ENCODE measurements around the gene POLR1A.

POLR1A gene

DNA sequence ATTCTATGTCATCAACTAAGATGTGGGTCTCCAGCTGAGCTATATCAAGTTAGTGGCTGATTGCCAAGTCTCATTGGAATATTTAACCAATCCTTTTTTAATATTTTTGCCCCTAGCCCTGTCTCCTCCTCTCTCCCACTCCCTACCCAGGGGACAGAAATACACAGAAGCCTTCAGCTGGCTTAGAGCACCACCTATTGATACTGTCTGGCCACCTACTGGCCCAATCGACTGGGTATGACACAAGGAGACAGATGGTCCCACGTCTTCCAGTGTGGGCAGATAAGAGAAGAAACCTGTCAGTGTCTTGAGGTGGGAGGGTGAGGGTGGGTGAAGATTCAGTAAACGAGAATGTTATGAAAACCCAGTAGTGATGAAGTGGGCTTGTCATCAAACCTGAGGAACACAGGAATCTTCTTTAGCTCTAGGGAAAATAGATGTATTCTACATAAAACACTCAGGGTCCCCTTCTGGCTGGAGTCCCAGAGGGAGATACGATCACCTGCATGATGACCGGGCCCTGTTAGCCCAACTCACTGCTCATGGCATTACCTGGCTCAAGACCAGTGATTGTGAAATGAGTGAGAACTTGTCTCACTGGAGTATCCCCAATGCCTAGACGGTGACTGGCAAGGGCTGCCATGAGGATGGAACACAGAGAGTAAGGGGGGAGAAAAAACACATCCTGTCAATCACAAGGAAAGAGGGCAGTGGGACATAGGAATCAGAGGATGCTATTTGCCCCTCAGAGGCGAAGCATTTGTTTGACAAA lies 26.7 kb downstream of the POLR1A start:
- TF ChIP-seq, protein P1, sequence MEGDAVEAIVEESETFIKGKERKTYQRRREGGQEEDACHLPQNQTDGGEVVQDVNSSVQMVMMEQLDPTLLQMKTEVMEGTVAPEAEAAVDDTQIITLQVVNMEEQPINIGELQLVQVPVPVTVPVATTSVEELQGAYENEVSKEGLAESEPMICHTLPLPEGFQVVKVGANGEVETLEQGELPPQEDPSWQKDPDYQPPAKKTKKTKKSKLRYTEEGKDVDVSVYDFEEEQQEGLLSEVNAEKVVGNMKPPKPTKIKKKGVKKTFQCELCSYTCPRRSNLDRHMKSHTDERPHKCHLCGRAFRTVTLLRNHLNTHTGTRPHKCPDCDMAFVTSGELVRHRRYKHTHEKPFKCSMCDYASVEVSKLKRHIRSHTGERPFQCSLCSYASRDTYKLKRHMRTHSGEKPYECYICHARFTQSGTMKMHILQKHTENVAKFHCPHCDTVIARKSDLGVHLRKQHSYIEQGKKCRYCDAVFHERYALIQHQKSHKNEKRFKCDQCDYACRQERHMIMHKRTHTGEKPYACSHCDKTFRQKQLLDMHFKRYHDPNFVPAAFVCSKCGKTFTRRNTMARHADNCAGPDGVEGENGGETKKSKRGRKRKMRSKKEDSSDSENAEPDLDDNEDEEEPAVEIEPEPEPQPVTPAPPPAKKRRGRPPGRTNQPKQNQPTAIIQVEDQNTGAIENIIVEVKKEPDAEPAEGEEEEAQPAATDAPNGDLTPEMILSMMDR (IDR thresholded peaks at IDR 0.05; ENCODE audit: low read depth, low read length), result peak; percentile 77
- no peak for DNase-seq (ENCODE audit: extremely low read depth, low read depth)

DNA sequence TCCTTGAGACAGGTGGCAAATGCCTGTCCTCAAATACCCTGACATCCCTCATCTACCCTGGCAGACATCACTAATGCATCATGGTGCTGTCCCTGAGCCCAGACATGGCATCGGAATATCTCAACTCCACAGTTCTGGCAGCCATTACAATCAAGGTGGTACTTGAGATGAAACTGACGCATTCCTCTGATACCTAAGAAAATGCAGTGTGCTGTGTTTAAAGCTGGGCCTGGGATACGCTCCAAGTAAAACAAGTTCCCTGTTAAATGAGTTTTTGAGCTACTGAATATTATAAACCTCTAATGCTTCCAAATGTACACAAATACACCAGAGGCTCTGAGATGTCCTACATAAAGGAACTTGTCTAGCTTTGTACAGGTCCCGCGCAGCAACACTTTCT lies 29.8 kb downstream of the POLR1A start:
- no peak for DNase-seq (ENCODE audit: extremely low read depth, low read depth)
- TF ChIP-seq, protein P1 (IDR thresholded peaks at IDR 0.05; ENCODE audit: low read depth, low read length), result no peak

DNA sequence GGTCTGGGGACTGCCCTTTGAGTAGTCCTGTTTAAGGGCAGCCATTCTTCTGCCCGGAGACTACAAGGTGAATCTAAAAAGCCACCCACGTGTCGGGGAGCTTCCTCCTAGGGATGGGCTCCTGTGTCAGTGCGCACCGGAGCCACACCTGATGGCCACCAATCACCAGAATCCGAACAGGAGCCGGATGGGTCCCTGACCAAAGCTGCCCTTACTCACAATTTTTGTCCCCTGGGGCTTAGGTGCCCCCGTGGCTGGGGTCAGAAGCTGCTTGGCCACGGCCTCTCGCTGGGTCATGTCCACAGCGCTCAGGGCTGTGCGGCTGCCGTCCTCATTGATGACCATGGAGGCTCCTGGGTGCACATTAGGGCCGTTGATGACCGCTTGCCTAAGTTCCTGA lies 30.9 kb downstream of the POLR1A start:
- TF ChIP-seq, protein P1 (IDR thresholded peaks at IDR 0.05; ENCODE audit: low read depth, low read length), result no peak

DNA sequence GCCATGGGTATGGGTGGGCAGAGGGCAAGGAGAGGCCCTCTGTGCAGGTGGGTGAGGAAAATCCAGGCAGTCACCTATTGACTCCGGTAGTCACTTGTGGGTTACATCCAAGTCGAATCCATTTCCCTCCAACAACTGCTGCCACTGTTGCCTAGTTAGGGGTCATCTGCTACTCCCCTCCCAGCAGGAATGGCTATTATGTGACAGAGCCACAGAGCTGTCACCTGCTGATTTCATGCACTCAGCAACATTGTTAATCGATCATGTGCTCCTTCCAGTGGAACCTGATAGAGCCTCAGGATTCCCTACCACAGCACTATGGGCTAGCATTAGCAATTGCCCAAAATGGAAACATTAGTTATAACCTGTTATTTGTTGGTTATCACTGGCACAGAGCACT lies 31.4 kb downstream of the POLR1A start:
- DNase-seq (ENCODE audit: extremely low read depth, low read depth), result no peak
- TF ChIP-seq, protein P1 (IDR thresholded peaks at IDR 0.05; ENCODE audit: low read depth, low read length), result no peak

More for the DNA sequence above, 30.9 kb downstream of the POLR1A start:
- DNase-seq (ENCODE audit: extremely low read depth, low read depth), result no peak

DNA sequence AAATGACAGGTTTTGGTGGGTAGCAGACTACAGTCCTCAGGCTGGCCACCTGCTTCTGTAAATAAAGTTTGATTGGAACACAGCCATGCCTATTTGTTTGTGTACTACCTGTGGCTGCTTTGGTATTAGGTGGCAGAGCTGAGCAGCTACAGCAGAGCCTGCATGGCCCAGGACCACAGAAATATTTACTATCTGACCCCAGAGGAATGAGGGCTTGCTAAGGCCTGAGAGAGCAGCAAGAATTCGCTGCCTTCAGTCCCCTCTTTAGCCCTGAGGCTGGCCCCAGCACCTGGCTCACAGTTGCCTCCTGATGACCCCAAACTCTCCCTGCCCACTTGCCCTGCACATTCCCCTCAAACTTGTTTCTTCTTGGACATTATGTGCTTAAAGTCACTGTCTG lies 32.5 kb downstream of the POLR1A start:
- TF ChIP-seq, protein P1 (IDR thresholded peaks at IDR 0.05; ENCODE audit: low read depth, low read length), result no peak
- no peak for DNase-seq (ENCODE audit: extremely low read depth, low read depth)

DNA sequence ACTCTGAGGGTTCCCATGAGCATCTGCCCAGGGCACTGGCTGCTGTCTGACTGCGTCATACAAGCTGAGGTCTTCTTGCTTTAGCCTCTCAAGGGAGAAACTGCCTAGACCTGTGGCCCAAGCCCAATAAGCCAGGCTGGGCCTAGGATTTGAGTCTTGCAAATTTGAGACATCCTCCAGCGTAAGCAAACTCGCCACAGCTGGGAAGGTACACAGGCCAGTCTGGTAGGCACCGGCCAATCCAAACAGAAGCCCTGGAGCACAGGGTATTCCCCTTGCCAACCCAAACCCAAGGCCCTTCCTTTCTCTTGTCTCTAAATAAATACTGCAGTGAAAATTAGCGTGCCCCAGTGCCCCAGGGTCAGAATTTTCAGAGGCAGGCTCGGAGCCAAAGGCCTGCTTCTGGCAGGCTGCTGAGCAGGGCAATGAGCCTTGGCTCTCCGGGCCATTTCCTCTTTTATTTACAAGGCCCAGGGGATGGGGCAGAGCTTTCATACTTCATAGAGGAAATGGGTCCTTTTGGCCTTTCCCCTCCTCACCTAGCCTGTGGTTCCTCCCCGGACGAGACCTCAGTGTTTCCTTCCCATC lies 33.3 kb downstream of the POLR1A start:
- DNase-seq (ENCODE audit: extremely low read depth, low read depth), result no peak
- TF ChIP-seq, protein P1 (IDR thresholded peaks at IDR 0.05; ENCODE audit: low read depth, low read length), result no peak

DNA sequence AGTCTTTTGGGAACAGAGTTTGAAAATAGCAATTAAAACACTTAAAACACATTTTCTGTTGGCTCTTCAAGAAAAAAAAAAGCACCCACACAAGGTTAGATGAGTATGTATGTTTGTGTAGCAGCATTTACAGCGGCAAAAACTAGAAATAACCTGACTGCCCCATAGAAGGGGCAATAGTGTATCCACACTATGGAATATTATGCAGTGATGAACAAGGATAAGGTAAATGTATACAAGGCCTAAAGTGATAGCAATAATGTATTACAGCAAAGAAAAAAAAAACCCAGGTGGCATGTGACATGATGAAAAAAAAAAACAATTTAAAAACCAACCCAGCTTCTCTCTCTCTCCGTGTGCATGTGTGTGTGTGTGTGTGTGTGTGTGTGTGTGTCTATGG lies 34.8 kb downstream of the POLR1A start:
- TF ChIP-seq, protein P1 (IDR thresholded peaks at IDR 0.05; ENCODE audit: low read depth, low read length), result no peak
- no peak for DNase-seq (ENCODE audit: extremely low read depth, low read depth)

Measured in AG09319 (cell line).